GM12878 (cell line): Measurements from ENCODE around the gene ZNF385D. TPM values are rescaled to one million over a fixed set of nuclear protein-coding genes. Genes with fewer than 3 reads are reported as not detected.

ENCODE experiments used
- ATAC-seq: fragments of 200-7000 bp; cut with Tn5 transposase; 3 replicates; pipeline ENCODE4 v1.9.1; 2020; ENCODE audit warnings: mild to moderate bottlenecking, moderate library complexity
- BruUV-seq: library from RNA; stranded (reverse); fragments of 400-500 nt; replicated peaks from 2 replicates; lab custom pipeline; 2021; lab: Mats Ljungman, UMichigan
- CTCF ChIA-PET: fragments of 300-600 bp; sonication (Branson Sonifier 250); formaldehyde crosslinking; extraction: SDS; loops from one replicate; lab custom pipeline; 2021; ENCODE audit warnings: inconsistent platforms; lab: Yijun Ruan, JAX
- POLR2A ChIA-PET: fragments of 350-600 bp; formaldehyde crosslinking; extraction: SDS; loops from one replicate; lab custom pipeline; 2021; ENCODE audit warnings: inconsistent platforms; lab: Charles Lee
- RAD21 ChIA-PET: fragments of 300-600 bp; sonication (Branson Sonifier 250); formaldehyde crosslinking; loops from one replicate; lab custom pipeline; 2023; ENCODE audit warnings: antibody characterized with exemption; ENCODE audit not compliant: unreplicated experiment; lab: Charles Lee
- SMC1A ChIA-PET: fragments of 300-600 bp; sonication (Branson Sonifier 250); formaldehyde crosslinking; loops from one replicate; lab custom pipeline; 2023; ENCODE audit not compliant: unreplicated experiment, uncharacterized antibody; lab: Charles Lee
- DNase-seq: peaks from one replicate; pipeline ENCODE4 v3.0.0-alpha.2; 2011; ENCODE audit warnings: low read depth, low spot score
- FAIRE-seq: peaks from 3 replicates; lab custom pipeline; 2011; peaks lifted over from hg19 to GRCh38; lab: Jason Lieb, UNC
- H2AFZ ChIP-seq: 2 replicates; pipeline ENCODE4 v1.6.0; 2011; ENCODE audit warnings: low read depth, low read length, control low read depth; ENCODE audit not compliant: control insufficient read depth
- H3K27ac ChIP-seq: 2 replicates; pipeline ENCODE4 v1.5.1; 2011; ENCODE audit warnings: control low read depth; ENCODE audit not compliant: control insufficient read depth, insufficient read depth
- H3K27me3 ChIP-seq, 2 experiments: replicated peaks in 1 of 2; 2 replicates each; pipeline versions ENCODE4 v1.6.0 to v1.6.1; 2011; ENCODE audit warnings: low read length in 1 of 2; ENCODE audit not compliant: control insufficient read depth in 2 of 2, insufficient read depth in 2 of 2
- H3K36me3 ChIP-seq, 2 experiments: 2 replicates each; pipeline ENCODE4 v1.5.1; 2011; ENCODE audit warnings: low read length in 1 of 2; ENCODE audit not compliant: control insufficient read depth in 2 of 2, insufficient read depth in 2 of 2
- H3K4me1 ChIP-seq: 2 replicates; pipeline ENCODE4 v1.6.1; 2011; ENCODE audit warnings: mild to moderate bottlenecking, low read length, moderate library complexity, mixed read lengths; ENCODE audit not compliant: control insufficient read depth, insufficient read depth
- H3K4me2 ChIP-seq: 2 replicates; pipeline ENCODE4 v1.6.0; 2011; ENCODE audit warnings: control low read depth; ENCODE audit not compliant: control insufficient read depth, insufficient read depth
- H3K4me3 ChIP-seq: fragments of 200-600 bp; sonication (generic); 2 replicates; pipeline ENCODE4 v1.5.1; 2016
- H3K79me2 ChIP-seq: 2 replicates; pipeline ENCODE4 v1.6.0; 2011; ENCODE audit warnings: low read length; ENCODE audit not compliant: control insufficient read depth, insufficient read depth
- H3K9ac ChIP-seq: 2 replicates; pipeline ENCODE4 v1.8.0; 2011; ENCODE audit warnings: low read length, control low read depth, mixed read lengths; ENCODE audit not compliant: control insufficient read depth, insufficient read depth
- H3K9me3 ChIP-seq: replicated peaks from 3 replicates; pipeline ENCODE4 v1.5.1; 2011; ENCODE audit warnings: mild to moderate bottlenecking, low read length; ENCODE audit not compliant: control insufficient read depth, insufficient read depth
- H4K20me1 ChIP-seq: 2 replicates; pipeline ENCODE4 v1.6.0; 2011; ENCODE audit not compliant: control insufficient read depth, insufficient read depth
- CTCF ChIP-seq, 3 experiments: IDR thresholded peaks in 2 of 3; conservative IDR thresholded peaks in 1 of 3; 2 replicates each; pipeline ENCODE4 v1.5.1; 2011; ENCODE audit warnings: low read depth in 3 of 3, low read length in 3 of 3, mild to moderate bottlenecking in 3 of 3, control low read depth in 2 of 3, moderate library complexity in 2 of 3, inconsistent platforms in 1 of 3, mixed read lengths in 1 of 3; ENCODE audit not compliant: control insufficient read depth in 2 of 3, insufficient read depth in 1 of 3; ENCODE audit errors: extremely low read depth in 1 of 3
- CUX1 ChIP-seq: IDR thresholded peaks from 2 replicates; pipeline ENCODE4 v1.6.1; 2012; ENCODE audit warnings: improper control_type of control experiment, low read depth, low read length; ENCODE audit not compliant: insufficient replicate concordance
- FOS ChIP-seq: IDR thresholded peaks from 3 replicates; pipeline ENCODE4 v1.6.1; 2011; ENCODE audit warnings: borderline replicate concordance; ENCODE audit not compliant: insufficient read length; ENCODE audit errors: extremely low read depth
- MTA2 ChIP-seq: fragments of 450-650 bp; IDR thresholded peaks from 2 replicates; pipeline ENCODE4 v1.6.1; 2016; ENCODE audit warnings: low read depth, mild to moderate bottlenecking, moderate library complexity
- MTA3 ChIP-seq: IDR thresholded peaks from 2 replicates; pipeline ENCODE4 v1.6.1; 2012; ENCODE audit warnings: low read length, inconsistent platforms, borderline replicate concordance
- MXI1 ChIP-seq: fragments of 150-350 bp; IDR thresholded peaks from 2 replicates; pipeline ENCODE4 v1.6.1; 2011; ENCODE audit warnings: low read depth, mild to moderate bottlenecking, inconsistent platforms, low read length, improper control_type of control experiment
- NBN ChIP-seq: fragments of 450-650 bp; IDR thresholded peaks from 2 replicates; pipeline ENCODE4 v1.6.1; 2016
- NRF1 ChIP-seq: conservative IDR thresholded peaks from 2 replicates; pipeline ENCODE4 v1.6.1; 2011; ENCODE audit warnings: mild to moderate bottlenecking, low read depth, low read length, improper control_type of control experiment
- PAX5 ChIP-seq: IDR thresholded peaks from 2 replicates; pipeline ENCODE4 v1.6.1; 2011; ENCODE audit warnings: low read depth, low read length, borderline replicate concordance
- ZNF622 ChIP-seq: fragments of 450-650 bp; IDR thresholded peaks from 2 replicates; pipeline ENCODE4 v1.6.1; 2017; ENCODE audit warnings: mild to moderate bottlenecking, inconsistent platforms
- ZNF687 ChIP-seq: fragments of 450-650 bp; IDR thresholded peaks from 2 replicates; pipeline ENCODE4 v1.6.1; 2017; ENCODE audit warnings: mild to moderate bottlenecking, moderate library complexity
- WGBS: methylation state at CpG from one replicate; pipeline ENCODE4 v1.1.6; 2016; ENCODE audit warnings: low lambda C conversion rate; ENCODE audit not compliant: insufficient replicate concordance, insufficient coverage; ENCODE audit errors: missing lambda C conversion rate; 5-methylcytosine and 5-hydroxymethylcytosine counted together
- in situ Hi-C: fragments of 300-500 bp; cut with MboI; formaldehyde crosslinking; loops from 9 replicates; pipeline ENCODE4 v1.14.3; 2018; ENCODE audit warnings: mixed read lengths
- intact Hi-C: fragments of 100-400 bp; cut with micrococcal nuclease; formaldehyde crosslinking; loops from one replicate; pipeline ENCODE4 v1.14.2; 2022; ENCODE audit not compliant: unreplicated experiment
- polyA plus RNA-seq, 11 experiments: library from polyadenylated mRNA; depleted of rRNA in 4 of 11; unstranded in 6 of 11; stranded (reverse) in 5 of 11; fragments of >200 nt; fragmentation: Nextera tagmentation in 4 of 11; fragmentation: Illumina TruSeq in 1 of 11; extraction: Ambion mirVana in 4 of 11; extraction: Trizol in 1 of 11; gene quantifications; 1 replicate in 1 of 11; 2 replicates in 10 of 11; pipeline versions ENCODE4 v1.2.1 to v1.2.3, GENCODE V29; 2011 to 2016; ENCODE audit warnings: inconsistent platforms in 2 of 11, missing spikeins in 2 of 11, low read depth in 1 of 11
- total RNA-seq, 4 experiments: library from RNA; depleted of rRNA in 3 of 4; stranded (reverse); fragments of >200 nt in 3 of 4; fragmentation: Illumina TruSeq in 1 of 4; extraction: Trizol in 1 of 4; gene quantifications; 2 replicates each; pipeline versions ENCODE4 v1.2.1 to v1.2.3, GENCODE V29; 2013 to 2021
- TF ChIP-seq, protein P1 (sequence below): IDR thresholded peaks from 2 replicates; pipeline ENCODE4 v1.6.1; 2011; ENCODE audit warnings: low read depth, mild to moderate bottlenecking, low read length, moderate library complexity, borderline replicate concordance; ENCODE audit errors: extremely low read depth

The ZNF385D gene
- total and polyA plus RNA-seq, 10 of the 15 experiments (the other 5 are each of a cell fraction or from before 2014, with no cell fraction given): 0.01 to 0.62 (median 0.18) TPM; not detected in 5

- Histone ChIP-seq H4K20me1 (no peaks in the 10 kb centered on the region), H3K79me2 (no peaks in the 10 kb centered on the region), H2AFZ (no peak overlapping the region), H3K27me3 (no peaks in the 10 kb centered on the region), H3K36me3 (no peaks in the 10 kb centered on the region), H3K9me3 (no peaks in the 10 kb centered on the region), H3K4me2 (no peak overlapping the region), H3K27ac (no peak overlapping the region), H3K4me1 (no peaks in the 10 kb centered on the region), H3K9ac (no peak overlapping the region), H3K4me3 (no peak overlapping the region)
- in situ Hi-C loops: no loop called here
- ChIA-PET POLR2A (interaction anchor here (0.6 kb wide), 1 partner anchor 1104 kb away, joined by 4 read pairs; no protein-coding TSS in a partner anchor), SMC1A (no interaction called here), CTCF (no interaction called here), RAD21 (no interaction called here)
- intact Hi-C loops: no loop called here
- 3% methylated on average over 1 of the region's 1 CpG for WGBS
- TF ChIP-seq ZNF687: no peak
- TF ChIP-seq NBN: no peak
- no peak for TF ChIP-seq FOS
- TF ChIP-seq, protein P1, sequence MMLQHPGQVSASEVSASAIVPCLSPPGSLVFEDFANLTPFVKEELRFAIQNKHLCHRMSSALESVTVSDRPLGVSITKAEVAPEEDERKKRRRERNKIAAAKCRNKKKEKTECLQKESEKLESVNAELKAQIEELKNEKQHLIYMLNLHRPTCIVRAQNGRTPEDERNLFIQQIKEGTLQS: no peak
- no peak for TF ChIP-seq CTCF (IDR thresholded peaks at IDR 0.05 in 2 of 3, conservative IDR thresholded peaks at IDR 0.05 in 1 of 3; ENCODE audit: control insufficient read depth in 2 of 3, extremely low read depth in 1 of 3, insufficient read depth in 1 of 3, low read depth in 3 of 3, low read length in 3 of 3)
- TF ChIP-seq MTA3: no peak
- no peak for TF ChIP-seq CUX1
- TF ChIP-seq NRF1: no peak
- TF ChIP-seq MTA2: no peak
- TF ChIP-seq ZNF622: no peak
- TF ChIP-seq PAX5: no peak
- no peak for TF ChIP-seq MXI1
- FAIRE-seq (no peak), ATAC-seq (no peak), DNase-seq (no peak)
- no TSS peak for BruUV-seq
Observed at GRCh38 chr3:21778715-21779114, 27.7 kb upstream of the ZNF385D start.
